Measurements from ENCODE around the gene OIT3. TPM values are rescaled to one million over a fixed set of nuclear protein-coding genes. Genes with fewer than 3 reads are reported as not detected.

The OIT3 gene
- polyA plus RNA-seq: not detected

GRCh38 chr10:72893136-72893798 lies at the start of gene OIT3:
OIT3 (plus strand) TSS chr10:72893739; CDS start chr10:72893799, 60 bp downstream.
- H3K27ac Mint-ChIP-seq: no peak within 1 kb of the TSS

GRCh38 chr10:72846238-72846637 lies 47.3 kb upstream of the OIT3 start:
- H3K9me3 Mint-ChIP-seq: no peaks in the 10 kb centered on the region
- no peaks in the 10 kb centered on the region for H3K4me1 Mint-ChIP-seq
- DNase-seq: no peak
- peaks cover 0 to 1% (median 0%) of the 10 kb centered on the region in 3 donors for H3K27me3 Mint-ChIP-seq (ENCODE audit: low read depth in 3 of 3)
- no peak overlapping the region for H3K27ac Mint-ChIP-seq
- peaks cover 0 to 4% (median 0%) of the 10 kb centered on the region in 3 donors for H3K36me3 Mint-ChIP-seq
- H3K4me3 Mint-ChIP-seq: no peak overlapping the region

More at GRCh38 chr10:72893136-72893798, at the start of gene OIT3:
- Mint-ChIP-seq H3K9me3 (peaks cover 0 to 2% (median 0%) of the 10 kb centered on the region in 6 donors), H3K4me3 (no peak within 1 kb of the TSS), H3K4me1 (peaks cover 3 to 19% of the 10 kb centered on the region in 2 donors), H3K27me3 (ENCODE audit: low read depth in 3 of 3) (peaks cover 0 to 9% (median 4%) of the 10 kb centered on the region in 3 donors), H3K36me3 (peaks cover 4 to 9% (median 6%) of the 10 kb centered on the region in 3 donors)
- no peak for DNase-seq

GRCh38 chr10:72847681-72848080 lies 45.9 kb upstream of the OIT3 start:
- Mint-ChIP-seq H3K36me3 (peaks cover 0 to 4% (median 0%) of the 10 kb centered on the region in 3 donors), H3K27ac (no peak overlapping the region), H3K4me1 (no peaks in the 10 kb centered on the region), H3K9me3 (no peaks in the 10 kb centered on the region), H3K4me3 (no peak overlapping the region), H3K27me3 (ENCODE audit: low read depth in 3 of 3) (peaks cover 0 to 1% (median 0%) of the 10 kb centered on the region in 3 donors)
- DNase-seq: no peak

- no peaks in the 10 kb centered on the region for H3K4me1 Mint-ChIP-seq
- H3K27ac Mint-ChIP-seq: no peak overlapping the region
- no peak for DNase-seq
- H3K9me3 Mint-ChIP-seq: no peaks in the 10 kb centered on the region
- H3K36me3 Mint-ChIP-seq: peaks cover 0 to 5% (median 4%) of the 10 kb centered on the region in 3 donors
- H3K27me3 Mint-ChIP-seq (ENCODE audit: low read depth in 3 of 3): no peaks in the 10 kb centered on the region
- H3K4me3 Mint-ChIP-seq: no peak overlapping the region
Observed at GRCh38 chr10:72850861-72851260, 42.7 kb upstream of the OIT3 start.

GRCh38 chr10:72851509-72851908 lies 42.0 kb upstream of the OIT3 start:
- DNase-seq: no peak
- Mint-ChIP-seq H3K36me3 (peaks cover 0 to 5% (median 4%) of the 10 kb centered on the region in 3 donors), H3K27me3 (ENCODE audit: low read depth in 3 of 3) (no peaks in the 10 kb centered on the region), H3K4me1 (no peaks in the 10 kb centered on the region), H3K4me3 (no peak overlapping the region), H3K9me3 (no peaks in the 10 kb centered on the region), H3K27ac (peak overlapping the region in 1 of 6 donors; percentile 42)

- Mint-ChIP-seq H3K9me3 (no peaks in the 10 kb centered on the region), H3K4me1 (no peaks in the 10 kb centered on the region), H3K4me3 (no peak overlapping the region), H3K36me3 (peaks cover 0 to 5% (median 4%) of the 10 kb centered on the region in 3 donors), H3K27me3 (ENCODE audit: low read depth in 3 of 3) (no peaks in the 10 kb centered on the region), H3K27ac (no peak overlapping the region)
- no peak for DNase-seq
Observed at GRCh38 chr10:72852508-72852907, 41.0 kb upstream of the OIT3 start.

GRCh38 chr10:72855129-72855528 lies 38.4 kb upstream of the OIT3 start:
- Mint-ChIP-seq H3K9me3 (no peaks in the 10 kb centered on the region), H3K4me3 (no peak overlapping the region), H3K36me3 (peaks cover 0 to 5% (median 0%) of the 10 kb centered on the region in 3 donors), H3K4me1 (no peaks in the 10 kb centered on the region), H3K27me3 (ENCODE audit: low read depth in 3 of 3) (no peaks in the 10 kb centered on the region), H3K27ac (no peak overlapping the region)
- no peak for DNase-seq

GRCh38 chr10:72855790-72856189 lies 37.7 kb upstream of the OIT3 start:
- Mint-ChIP-seq H3K9me3 (no peaks in the 10 kb centered on the region), H3K4me3 (no peak overlapping the region), H3K27ac (no peak overlapping the region), H3K4me1 (no peaks in the 10 kb centered on the region), H3K36me3 (peaks cover 0 to 11% (median 0%) of the 10 kb centered on the region in 3 donors), H3K27me3 (ENCODE audit: low read depth in 3 of 3) (no peaks in the 10 kb centered on the region)
- DNase-seq: no peak

- Mint-ChIP-seq H3K4me1 (no peaks in the 10 kb centered on the region), H3K27ac (no peak overlapping the region), H3K36me3 (peaks cover 3 to 15% (median 3%) of the 10 kb centered on the region in 3 donors), H3K9me3 (no peaks in the 10 kb centered on the region), H3K4me3 (no peak overlapping the region), H3K27me3 (ENCODE audit: low read depth in 3 of 3) (no peaks in the 10 kb centered on the region)
- DNase-seq: no peak
Observed at GRCh38 chr10:72858067-72858466, 35.5 kb upstream of the OIT3 start.

GRCh38 chr10:72862957-72863356 lies 30.6 kb upstream of the OIT3 start:
- H3K36me3 Mint-ChIP-seq: peaks cover 5 to 20% (median 9%) of the 10 kb centered on the region in 3 donors
- peak overlapping the region in 1 of 6 donors; percentile 14 for H3K27ac Mint-ChIP-seq
- no peaks in the 10 kb centered on the region for H3K4me1 Mint-ChIP-seq
- no peak for DNase-seq
- no peaks in the 10 kb centered on the region for H3K27me3 Mint-ChIP-seq (ENCODE audit: low read depth in 3 of 3)
- H3K4me3 Mint-ChIP-seq: no peak overlapping the region
- no peaks in the 10 kb centered on the region for H3K9me3 Mint-ChIP-seq

- no peaks in the 10 kb centered on the region for H3K27me3 Mint-ChIP-seq (ENCODE audit: low read depth in 3 of 3)
- H3K9me3 Mint-ChIP-seq: no peaks in the 10 kb centered on the region
- peak in 2 of 3 donors; percentile 10 to 27 for DNase-seq
- no peak overlapping the region for H3K4me3 Mint-ChIP-seq
- peaks cover 5 to 16% (median 16%) of the 10 kb centered on the region in 3 donors for H3K36me3 Mint-ChIP-seq
- H3K27ac Mint-ChIP-seq: no peak overlapping the region
- H3K4me1 Mint-ChIP-seq: no peaks in the 10 kb centered on the region
Observed at GRCh38 chr10:72875250-72876055, 18.1 kb upstream of the OIT3 start.

- DNase-seq: no peak
- Mint-ChIP-seq H3K36me3 (peaks cover 5 to 21% (median 17%) of the 10 kb centered on the region in 3 donors), H3K27ac (no peak overlapping the region), H3K9me3 (peaks cover 0 to 3% (median 0%) of the 10 kb centered on the region in 6 donors), H3K27me3 (ENCODE audit: low read depth in 3 of 3) (no peaks in the 10 kb centered on the region), H3K4me1 (no peaks in the 10 kb centered on the region), H3K4me3 (no peak overlapping the region)
Observed at GRCh38 chr10:72879245-72879644, 14.3 kb upstream of the OIT3 start.

GRCh38 chr10:72881291-72881690 lies 12.2 kb upstream of the OIT3 start:
- Mint-ChIP-seq H3K27ac (no peak overlapping the region), H3K27me3 (ENCODE audit: low read depth in 3 of 3) (no peaks in the 10 kb centered on the region), H3K36me3 (peaks cover 12 to 32% (median 22%) of the 10 kb centered on the region in 3 donors), H3K4me3 (no peak overlapping the region), H3K9me3 (peaks cover 0 to 3% (median 0%) of the 10 kb centered on the region in 6 donors), H3K4me1 (no peaks in the 10 kb centered on the region)
- no peak for DNase-seq

- no peak overlapping the region for H3K27ac Mint-ChIP-seq
Observed at GRCh38 chr10:72883861-72884260, 9.7 kb upstream of the OIT3 start.

More at GRCh38 chr10:72883861-72884260, 9.7 kb upstream of the OIT3 start:
- H3K4me1 Mint-ChIP-seq: peaks cover 17 to 21% of the 10 kb centered on the region in 2 donors
- no peaks in the 10 kb centered on the region for H3K27me3 Mint-ChIP-seq (ENCODE audit: low read depth in 3 of 3)
- DNase-seq: no peak
- no peak overlapping the region for H3K4me3 Mint-ChIP-seq
- peaks cover 0 to 3% (median 0%) of the 10 kb centered on the region in 6 donors for H3K9me3 Mint-ChIP-seq
- H3K36me3 Mint-ChIP-seq: peaks cover 14 to 30% (median 23%) of the 10 kb centered on the region in 3 donors

Data from immature natural killer cell (primary cell).